K562 (cell line): ENCODE data around the gene BEST4. TPM values are rescaled to one million over a fixed set of nuclear protein-coding genes. Genes with fewer than 3 reads are reported as not detected.

ENCODE experiments used
- ARID2 ChIP-seq: fragments of 450-650 bp; IDR thresholded peaks from 2 replicates; pipeline ENCODE4 v1.6.1; 2017; ENCODE audit warnings: antibody characterized with exemption, mild to moderate bottlenecking
- BRF1 ChIP-seq: IDR thresholded peaks from 3 replicates; pipeline ENCODE4 v1.6.1; 2011; ENCODE audit warnings: borderline replicate concordance, mild to moderate bottlenecking; ENCODE audit not compliant: insufficient read length; ENCODE audit errors: extremely low read depth
- CEBPG ChIP-seq, 3 experiments: fragments of 200-800 bp in 1 of 3; sonication (Bioruptor generic) in 1 of 3; sonication (generic) in 1 of 3; formaldehyde crosslinking in 1 of 3; IDR thresholded peaks in 2 of 3; conservative IDR thresholded peaks in 1 of 3; 2 replicates each; pipeline versions ENCODE4 v1.6.1 to v1.8.0; 2016 to 2022; ENCODE audit warnings: missing compliant biosample characterization in 2 of 3, missing genetic modification characterization in 2 of 3, mild to moderate bottlenecking in 1 of 3, missing genetic modification reagents in 1 of 3
- CREB1 ChIP-seq, 2 experiments: sonication (generic) in 1 of 2; formaldehyde crosslinking in 1 of 2; IDR thresholded peaks; 2 replicates each; pipeline versions ENCODE4 v1.6.1 to v1.8.0; 2012 to 2022; ENCODE audit warnings: inconsistent platforms in 1 of 2, mild to moderate bottlenecking in 1 of 2, missing genetic modification reagents in 1 of 2, moderate library complexity in 1 of 2
- ERF ChIP-seq: fragments of 450-650 bp; formaldehyde crosslinking; IDR thresholded peaks from 2 replicates; pipeline ENCODE4 v1.4.0; 2020; ENCODE audit warnings: mild to moderate bottlenecking, mixed read lengths
- ESRRB ChIP-seq: fragments of 250-450 bp; sonication (Bioruptor Pico); IDR thresholded peaks from 2 replicates; pipeline ENCODE4 v1.5.0; 2020; ENCODE audit warnings: mild to moderate bottlenecking, moderate library complexity, borderline replicate concordance
- HDAC8 ChIP-seq: fragments of 450-650 bp; IDR thresholded peaks from 2 replicates; pipeline ENCODE4 v1.6.1; 2016; ENCODE audit warnings: mild to moderate bottlenecking, missing genetic modification characterization, moderate library complexity, missing compliant biosample characterization
- POLR2A ChIP-seq: fragments of 450-650 bp; conservative IDR thresholded peaks from 2 replicates; pipeline ENCODE4 v1.6.1; 2016
- POLR2AphosphoS2 ChIP-seq: IDR thresholded peaks from 2 replicates; pipeline ENCODE4 v1.6.1; 2012; ENCODE audit warnings: low read length, improper control_type of control experiment
- TFAM ChIP-seq: fragments of 250-450 bp; sonication (Bioruptor Pico); conservative IDR thresholded peaks from 2 replicates; pipeline ENCODE4 v1.5.0; 2021; ENCODE audit warnings: mild to moderate bottlenecking, moderate library complexity
- ZNF507 ChIP-seq: conservative IDR thresholded peaks from 2 replicates; pipeline ENCODE4 v1.6.1; 2017; ENCODE audit warnings: missing genetic modification characterization, missing compliant biosample characterization
- polyA plus RNA-seq, 8 experiments: library from polyadenylated mRNA; depleted of rRNA in 4 of 8; stranded (reverse) in 5 of 8; unstranded in 3 of 8; fragments of >200 nt; fragmentation: Nextera tagmentation in 2 of 8; fragmentation: Illumina TruSeq in 1 of 8; extraction: Ambion mirVana in 2 of 8; extraction: Trizol in 1 of 8; gene quantifications; 2 replicates each; pipeline versions ENCODE4 v1.2.1 to v1.2.3, GENCODE V29; 2011 to 2014; ENCODE audit warnings: inconsistent platforms in 1 of 8, missing spikeins in 1 of 8
- total RNA-seq, 7 experiments: library from RNA; depleted of rRNA in 6 of 7; stranded (reverse); fragments of >200 nt in 6 of 7; fragmentation: Illumina TruSeq in 2 of 7; extraction: Trizol in 2 of 7; gene quantifications; 2 replicates each; pipeline versions ENCODE4 v1.2.1 to v1.2.3, GENCODE V29; 2011 to 2021; ENCODE audit warnings: low replicate concordance in 1 of 7
- TF ChIP-seq, protein P1 (sequence below): fragments of 250-450 bp; sonication (Bioruptor Pico); IDR thresholded peaks from 2 replicates; pipeline ENCODE4 v1.4.0; 2020; ENCODE audit warnings: mild to moderate bottlenecking
- TF ChIP-seq, protein P2 (sequence below), 2 experiments: fragments of 450-650 bp; formaldehyde crosslinking in 1 of 2; IDR thresholded peaks; 2 replicates each; pipeline versions ENCODE4 v1.4.0 to v1.6.1; 2014 to 2020; ENCODE audit warnings: mild to moderate bottlenecking in 2 of 2, borderline replicate concordance in 1 of 2, low read depth in 1 of 2
- TF ChIP-seq, protein P3 (sequence below): fragments of 250-450 bp; sonication (Bioruptor Pico); IDR thresholded peaks from 2 replicates; pipeline ENCODE4 v1.8.0; 2021; ENCODE audit warnings: mild to moderate bottlenecking, moderate library complexity

BEST4 gene
- total and polyA plus RNA-seq, 9 of the 15 experiments (the other 6 are each of a cell fraction or from before 2014, with no cell fraction given): 0.07 to 0.11 TPM; not detected in 7

DNA sequence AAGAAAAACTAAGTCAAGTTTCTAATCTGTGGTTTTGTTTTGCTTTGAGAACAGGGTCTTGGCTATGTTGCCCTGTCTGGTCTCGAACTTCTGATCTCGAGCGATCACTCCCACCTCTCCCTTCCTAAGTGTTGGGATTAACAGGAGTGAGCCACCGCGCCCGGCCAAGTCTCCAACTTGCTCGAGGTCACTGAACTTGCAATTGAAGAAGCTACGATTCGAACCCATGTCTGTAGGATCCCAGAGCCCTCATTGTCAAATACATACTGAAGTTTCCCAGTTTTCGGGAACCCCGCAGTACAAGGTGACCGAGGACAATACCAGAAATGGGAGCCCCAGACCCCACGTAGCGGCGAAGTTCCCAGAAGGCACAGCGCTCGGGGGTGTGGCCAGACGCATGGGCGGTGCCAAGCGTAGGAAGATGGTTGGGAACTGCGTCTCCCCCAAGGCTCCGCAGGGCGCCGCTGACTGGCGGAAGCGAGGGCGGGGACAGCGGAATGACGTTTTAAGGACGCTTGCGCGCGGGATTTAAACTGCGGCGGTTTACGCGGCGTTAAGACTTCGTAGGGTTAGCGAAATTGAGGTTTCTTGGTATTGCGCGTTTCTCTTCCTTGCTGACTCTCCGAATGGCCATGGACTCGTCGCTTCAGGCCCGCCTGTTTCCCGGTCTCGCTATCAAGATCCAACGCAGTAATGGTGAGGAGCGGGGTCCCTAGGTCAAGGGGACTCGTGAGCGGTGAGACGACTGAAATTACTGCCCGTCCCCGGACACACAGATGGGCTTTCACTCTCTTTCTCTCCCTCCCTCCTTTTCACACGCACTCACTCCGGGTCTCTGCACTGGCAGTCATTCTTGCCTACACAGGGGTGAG, 48.4 kb downstream of the BEST4 start, which contains the start of gene KIF2C (continued):
- TF ChIP-seq TFAM (CRISPR knock-in tag) (no peak), HDAC8 (tag) (0 out of 2 replicates have a peak, but pooled peaks have one; percentile 10), CREB1 (IDR thresholded peaks at IDR 0.05) (peak; percentile 96), CREB1 (CRISPR knock-in tag; IDR thresholded peaks at IDR 0.05) (peak; percentile 93), ESRRB (CRISPR knock-in tag) (no peak), POLR2A (peak; percentile 98), CEBPG (CRISPR knock-in tag; IDR thresholded peaks at IDR 0.05) (peak; percentile 82; the same call in 1 of the 2 replicates), CEBPG (tag; conservative IDR thresholded peaks at IDR 0.05 in 1 of 2, IDR thresholded peaks at IDR 0.05 in 1 of 2) (no peak), POLR2AphosphoS2 (peak; percentile 57; the same call in 1 of the 2 replicates), ARID2 (no peak), ERF (CRISPR knock-in tag) (0 out of 2 replicates have a peak, but pooled peaks have one; percentile 43), ZNF507 (tag) (no peak), BRF1 (no peak)
- TF ChIP-seq, protein P1, sequence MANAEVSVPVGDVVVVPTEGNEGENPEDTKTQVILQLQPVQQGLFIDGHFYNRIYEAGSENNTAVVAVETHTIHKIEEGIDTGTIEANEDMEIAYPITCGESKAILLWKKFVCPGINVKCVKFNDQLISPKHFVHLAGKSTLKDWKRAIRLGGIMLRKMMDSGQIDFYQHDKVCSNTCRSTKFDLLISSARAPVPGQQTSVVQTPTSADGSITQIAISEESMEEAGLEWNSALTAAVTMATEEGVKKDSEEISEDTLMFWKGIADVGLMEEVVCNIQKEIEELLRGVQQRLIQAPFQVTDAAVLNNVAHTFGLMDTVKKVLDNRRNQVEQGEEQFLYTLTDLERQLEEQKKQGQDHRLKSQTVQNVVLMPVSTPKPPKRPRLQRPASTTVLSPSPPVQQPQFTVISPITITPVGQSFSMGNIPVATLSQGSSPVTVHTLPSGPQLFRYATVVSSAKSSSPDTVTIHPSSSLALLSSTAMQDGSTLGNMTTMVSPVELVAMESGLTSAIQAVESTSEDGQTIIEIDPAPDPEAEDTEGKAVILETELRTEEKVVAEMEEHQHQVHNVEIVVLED: peak; percentile 98
- TF ChIP-seq, protein P2, sequence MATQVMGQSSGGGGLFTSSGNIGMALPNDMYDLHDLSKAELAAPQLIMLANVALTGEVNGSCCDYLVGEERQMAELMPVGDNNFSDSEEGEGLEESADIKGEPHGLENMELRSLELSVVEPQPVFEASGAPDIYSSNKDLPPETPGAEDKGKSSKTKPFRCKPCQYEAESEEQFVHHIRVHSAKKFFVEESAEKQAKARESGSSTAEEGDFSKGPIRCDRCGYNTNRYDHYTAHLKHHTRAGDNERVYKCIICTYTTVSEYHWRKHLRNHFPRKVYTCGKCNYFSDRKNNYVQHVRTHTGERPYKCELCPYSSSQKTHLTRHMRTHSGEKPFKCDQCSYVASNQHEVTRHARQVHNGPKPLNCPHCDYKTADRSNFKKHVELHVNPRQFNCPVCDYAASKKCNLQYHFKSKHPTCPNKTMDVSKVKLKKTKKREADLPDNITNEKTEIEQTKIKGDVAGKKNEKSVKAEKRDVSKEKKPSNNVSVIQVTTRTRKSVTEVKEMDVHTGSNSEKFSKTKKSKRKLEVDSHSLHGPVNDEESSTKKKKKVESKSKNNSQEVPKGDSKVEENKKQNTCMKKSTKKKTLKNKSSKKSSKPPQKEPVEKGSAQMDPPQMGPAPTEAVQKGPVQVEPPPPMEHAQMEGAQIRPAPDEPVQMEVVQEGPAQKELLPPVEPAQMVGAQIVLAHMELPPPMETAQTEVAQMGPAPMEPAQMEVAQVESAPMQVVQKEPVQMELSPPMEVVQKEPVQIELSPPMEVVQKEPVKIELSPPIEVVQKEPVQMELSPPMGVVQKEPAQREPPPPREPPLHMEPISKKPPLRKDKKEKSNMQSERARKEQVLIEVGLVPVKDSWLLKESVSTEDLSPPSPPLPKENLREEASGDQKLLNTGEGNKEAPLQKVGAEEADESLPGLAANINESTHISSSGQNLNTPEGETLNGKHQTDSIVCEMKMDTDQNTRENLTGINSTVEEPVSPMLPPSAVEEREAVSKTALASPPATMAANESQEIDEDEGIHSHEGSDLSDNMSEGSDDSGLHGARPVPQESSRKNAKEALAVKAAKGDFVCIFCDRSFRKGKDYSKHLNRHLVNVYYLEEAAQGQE (IDR thresholded peaks at IDR 0.05; ENCODE audit: borderline replicate concordance): peak; percentile 45; the same call in 1 of the 2 replicates
- TF ChIP-seq, protein P2 (CRISPR knock-in tag; IDR thresholded peaks at IDR 0.05; ENCODE audit: low read depth): no peak
- TF ChIP-seq, protein P3, sequence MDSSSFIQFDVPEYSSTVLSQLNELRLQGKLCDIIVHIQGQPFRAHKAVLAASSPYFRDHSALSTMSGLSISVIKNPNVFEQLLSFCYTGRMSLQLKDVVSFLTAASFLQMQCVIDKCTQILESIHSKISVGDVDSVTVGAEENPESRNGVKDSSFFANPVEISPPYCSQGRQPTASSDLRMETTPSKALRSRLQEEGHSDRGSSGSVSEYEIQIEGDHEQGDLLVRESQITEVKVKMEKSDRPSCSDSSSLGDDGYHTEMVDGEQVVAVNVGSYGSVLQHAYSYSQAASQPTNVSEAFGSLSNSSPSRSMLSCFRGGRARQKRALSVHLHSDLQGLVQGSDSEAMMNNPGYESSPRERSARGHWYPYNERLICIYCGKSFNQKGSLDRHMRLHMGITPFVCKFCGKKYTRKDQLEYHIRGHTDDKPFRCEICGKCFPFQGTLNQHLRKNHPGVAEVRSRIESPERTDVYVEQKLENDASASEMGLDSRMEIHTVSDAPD (CRISPR knock-in tag): no peak
